HFFc6 (cell line): Measurements from ENCODE around the gene VSIR. TPM values are rescaled to one million over a fixed set of nuclear protein-coding genes. Genes with fewer than 3 reads are reported as not detected.
A peak's percentile ranks its signal among the peaks of the same experiment; 100 is the strongest.

Experiments
- DNase-seq: peaks from one replicate; pipeline ENCODE4 v3.0.0-alpha.2; 2018
- H3K27ac Mint-ChIP-seq: 2 replicates; pipeline ENCODE4 v1.8.0; 2020; ENCODE audit warnings: mild to moderate bottlenecking, mixed read lengths
- H3K27me3 Mint-ChIP-seq: 2 replicates; pipeline ENCODE4 v1.8.0; 2021; ENCODE audit warnings: mild to moderate bottlenecking, moderate library complexity, mixed read lengths; ENCODE audit not compliant: insufficient read depth
- H3K36me3 Mint-ChIP-seq: 2 replicates; pipeline ENCODE4 v1.8.0; 2021; ENCODE audit warnings: low read depth, mixed read lengths
- H3K4me1 Mint-ChIP-seq: 2 replicates; pipeline ENCODE4 v1.8.0; 2020; ENCODE audit warnings: low read depth, mixed read lengths
- H3K4me3 Mint-ChIP-seq: 2 replicates; pipeline ENCODE4 v1.8.0; 2020; ENCODE audit warnings: mild to moderate bottlenecking, moderate library complexity, mixed read lengths
- H3K9me3 Mint-ChIP-seq: 2 replicates; pipeline ENCODE4 v1.8.0; 2020; ENCODE audit warnings: mild to moderate bottlenecking, mixed read lengths
- total RNA-seq, 6 experiments: library from RNA; stranded (reverse); fragmentation: NEBNext Ultra II Directional; extraction: Animal tissue kit (Norgen Biotek cat#: 25700); gene quantifications; 2 replicates in 1 of 6; 3 replicates in 5 of 6; pipeline ENCODE4 v1.2.3, GENCODE V29; 2021
- TF ChIP-seq, protein P1 (sequence below): fragments of 200-600 bp; sonication (generic); IDR thresholded peaks from 2 replicates; pipeline ENCODE4 v1.5.0; 2021; ENCODE audit warnings: antibody characterized with exemption, mild to moderate bottlenecking

VSIR gene
- total RNA-seq, 6 experiments from 2014 or later, result 24.3 to 36.2 (median 29.0) TPM

DNA sequence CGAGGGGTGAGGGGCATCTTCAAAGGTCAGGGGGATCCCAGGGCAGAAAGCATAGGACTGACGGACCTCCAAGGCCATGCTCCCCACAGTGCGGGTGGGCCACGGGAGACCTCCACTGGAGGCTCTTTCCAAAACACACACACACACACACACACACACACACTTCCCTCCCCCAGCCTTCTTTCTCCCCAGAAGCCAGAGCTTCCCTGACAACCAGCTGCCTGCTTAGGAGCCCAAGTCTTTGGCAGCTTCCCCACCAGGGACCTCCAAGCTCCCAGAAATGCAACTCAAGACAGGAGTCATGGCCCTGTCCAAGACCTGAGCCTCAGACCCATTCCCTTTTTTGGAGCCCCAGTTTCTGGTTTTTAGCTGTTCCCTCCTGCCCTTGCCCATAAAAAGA is 53.0 kb downstream of the VSIR start:
- TF ChIP-seq, protein P1, sequence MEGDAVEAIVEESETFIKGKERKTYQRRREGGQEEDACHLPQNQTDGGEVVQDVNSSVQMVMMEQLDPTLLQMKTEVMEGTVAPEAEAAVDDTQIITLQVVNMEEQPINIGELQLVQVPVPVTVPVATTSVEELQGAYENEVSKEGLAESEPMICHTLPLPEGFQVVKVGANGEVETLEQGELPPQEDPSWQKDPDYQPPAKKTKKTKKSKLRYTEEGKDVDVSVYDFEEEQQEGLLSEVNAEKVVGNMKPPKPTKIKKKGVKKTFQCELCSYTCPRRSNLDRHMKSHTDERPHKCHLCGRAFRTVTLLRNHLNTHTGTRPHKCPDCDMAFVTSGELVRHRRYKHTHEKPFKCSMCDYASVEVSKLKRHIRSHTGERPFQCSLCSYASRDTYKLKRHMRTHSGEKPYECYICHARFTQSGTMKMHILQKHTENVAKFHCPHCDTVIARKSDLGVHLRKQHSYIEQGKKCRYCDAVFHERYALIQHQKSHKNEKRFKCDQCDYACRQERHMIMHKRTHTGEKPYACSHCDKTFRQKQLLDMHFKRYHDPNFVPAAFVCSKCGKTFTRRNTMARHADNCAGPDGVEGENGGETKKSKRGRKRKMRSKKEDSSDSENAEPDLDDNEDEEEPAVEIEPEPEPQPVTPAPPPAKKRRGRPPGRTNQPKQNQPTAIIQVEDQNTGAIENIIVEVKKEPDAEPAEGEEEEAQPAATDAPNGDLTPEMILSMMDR, result no peak
- Mint-ChIP-seq H3K4me3 (no peak overlapping the region), H3K27me3 (peaks cover 33% of the 10 kb centered on the region)

DNA sequence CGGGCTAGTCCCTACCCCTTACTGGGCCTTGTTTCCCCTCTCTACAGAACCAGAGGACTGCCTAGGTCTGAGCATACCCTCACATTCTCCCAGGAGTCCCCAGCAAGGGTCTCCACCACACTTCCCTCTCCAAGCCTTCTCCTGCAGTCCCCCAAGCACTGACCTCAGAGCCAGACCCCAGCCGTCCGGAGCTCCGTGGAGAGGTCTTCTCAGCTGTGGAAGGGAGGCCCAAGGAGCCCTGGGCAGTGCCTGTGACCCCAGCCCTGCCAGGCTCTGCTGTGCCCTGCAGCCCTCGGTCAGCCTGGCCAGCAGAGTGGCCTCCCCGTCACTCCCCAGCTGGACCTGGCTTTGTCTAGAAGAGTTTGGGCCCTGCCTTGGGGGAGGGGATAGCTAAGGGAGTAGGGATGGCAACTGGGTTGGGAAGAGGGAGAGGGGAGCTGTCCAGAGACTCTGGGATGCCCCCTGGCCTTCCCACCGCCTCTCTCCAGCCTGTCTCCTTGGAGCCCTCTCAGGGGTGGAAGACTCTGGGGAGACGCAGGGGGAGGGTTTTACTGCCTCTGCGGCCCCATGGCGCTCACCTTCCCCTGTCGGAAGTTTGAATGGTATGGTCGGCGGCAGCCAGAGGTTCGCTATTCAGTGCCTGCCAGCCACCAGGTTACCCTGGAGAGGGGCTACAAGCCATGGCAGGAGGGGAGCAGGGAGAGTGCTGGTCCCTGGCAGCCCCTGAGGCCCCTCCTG is 53.7 kb downstream of the VSIR start, which contains the start of gene C10orf105:
TSS of gene C10orf105 (minus strand) at position 315 of the 738 bp plus-strand sequence. CDS start 3,441 bp downstream, outside the sequence.
- Mint-ChIP-seq H3K9me3 (no peaks in the 10 kb centered on the region), H3K4me3 (no peak within 1 kb of the TSS), H3K27me3 (peaks cover 33% of the 10 kb centered on the region), H3K27ac (no peak within 1 kb of the TSS), H3K36me3 (0 out of 2 replicates have a peak, but pooled peaks cover 4% of the 10 kb centered on the region), H3K4me1 (no peaks in the 10 kb centered on the region)
- DNase-seq, result no peak
- TF ChIP-seq, protein P1, result no peak

More for the DNA sequence above, 53.0 kb downstream of the VSIR start:
- DNase-seq, result no peak
- H3K36me3 Mint-ChIP-seq, result 0 out of 2 replicates have a peak, but pooled peaks cover 4% of the 10 kb centered on the region
- no peaks in the 10 kb centered on the region for H3K4me1 Mint-ChIP-seq
- no peaks in the 10 kb centered on the region for H3K9me3 Mint-ChIP-seq
- no peak overlapping the region for H3K27ac Mint-ChIP-seq

DNA sequence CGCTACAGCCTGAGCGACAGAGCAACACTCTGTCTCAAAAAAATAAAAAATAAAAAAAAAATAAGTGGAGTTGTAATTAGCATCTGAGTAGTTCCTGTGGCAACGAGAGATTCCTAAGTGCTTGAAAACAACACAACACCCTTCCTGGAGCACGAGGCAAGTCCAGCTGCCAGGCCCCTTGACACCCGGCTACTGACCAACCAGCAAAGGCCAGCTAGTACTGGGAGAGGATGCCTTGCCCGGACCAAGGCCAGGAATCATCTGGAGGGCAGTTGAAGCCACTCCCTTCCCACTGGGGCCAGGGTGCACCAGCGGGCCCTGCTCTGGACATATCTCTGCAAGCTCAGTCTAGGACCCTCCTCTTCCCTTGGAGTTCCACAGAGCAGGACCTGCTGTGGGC is 54.3 kb downstream of the VSIR start:
- H3K4me1 Mint-ChIP-seq, result peaks cover 5% of the 10 kb centered on the region
- no peaks in the 10 kb centered on the region for H3K9me3 Mint-ChIP-seq
- TF ChIP-seq, protein P1, result no peak
- H3K27me3 Mint-ChIP-seq, result peaks cover 33% of the 10 kb centered on the region
- DNase-seq, result peak; percentile 18
- H3K4me3 Mint-ChIP-seq, result no peak overlapping the region
- 0 out of 2 replicates have a peak, but pooled peaks cover 4% of the 10 kb centered on the region for H3K36me3 Mint-ChIP-seq
- no peak overlapping the region for H3K27ac Mint-ChIP-seq

DNA sequence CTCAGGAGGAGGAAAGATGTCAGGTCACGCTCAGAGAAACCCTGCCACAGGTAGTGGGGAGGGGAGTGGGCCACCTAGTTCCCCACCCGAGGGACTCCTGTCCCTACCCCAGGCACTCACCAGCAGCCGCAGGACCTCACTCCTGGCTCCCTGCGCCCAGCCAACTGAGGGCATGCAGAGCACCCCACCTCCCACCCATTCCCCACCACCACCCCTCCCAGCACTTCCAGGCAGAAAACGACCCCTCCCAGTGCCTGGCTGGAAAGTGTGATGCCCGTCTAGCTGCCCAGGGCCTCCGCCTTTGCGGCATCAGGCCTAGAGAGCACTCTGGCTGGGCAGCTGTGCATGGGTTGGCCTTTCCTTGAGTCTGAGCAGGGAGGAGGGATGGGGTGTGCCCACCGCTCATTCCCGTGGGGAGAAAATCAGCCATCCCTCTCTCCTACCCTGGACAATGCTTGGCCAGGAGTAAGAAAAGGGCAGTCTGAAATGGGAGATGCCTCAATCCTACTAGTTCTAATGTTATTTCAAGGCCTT is 55.1 kb downstream of the VSIR start:
- Mint-ChIP-seq H3K36me3 (0 out of 2 replicates have a peak, but pooled peaks cover 4% of the 10 kb centered on the region), H3K9me3 (no peaks in the 10 kb centered on the region), H3K27ac (no peak overlapping the region), H3K4me1 (peaks cover 14% of the 10 kb centered on the region), H3K4me3 (no peak overlapping the region), H3K27me3 (peaks cover 34% of the 10 kb centered on the region)
- TF ChIP-seq, protein P1, result no peak
- no peak for DNase-seq

DNA sequence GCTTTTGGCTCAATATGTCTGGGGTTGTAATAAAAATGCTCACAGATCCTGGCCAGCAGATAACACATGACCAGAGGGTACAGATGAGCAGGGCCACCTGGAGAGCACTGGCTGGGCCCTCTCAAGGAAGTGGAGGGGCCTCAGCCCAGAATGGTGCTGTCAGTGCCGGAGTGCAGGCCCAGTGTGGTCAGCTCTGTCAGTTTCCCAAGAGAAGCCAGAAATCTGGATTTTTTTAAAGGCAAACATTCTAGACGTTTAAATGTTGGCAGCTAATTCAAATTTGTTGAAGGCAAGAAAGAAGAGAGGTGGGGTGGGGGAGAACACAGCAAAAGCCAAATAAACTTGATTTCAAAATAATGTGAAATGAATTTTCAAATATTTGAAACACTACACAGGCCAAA is 55.8 kb downstream of the VSIR start:
- Mint-ChIP-seq H3K4me3 (no peak overlapping the region), H3K36me3 (0 out of 2 replicates have a peak, but pooled peaks cover 2% of the 10 kb centered on the region), H3K9me3 (no peaks in the 10 kb centered on the region), H3K27me3 (peaks cover 35% of the 10 kb centered on the region), H3K4me1 (peaks cover 18% of the 10 kb centered on the region), H3K27ac (no peak overlapping the region)
- DNase-seq, result no peak
- TF ChIP-seq, protein P1, result no peak
